B cell (primary cell): ENCODE data around the gene UNC5B. TPM values are rescaled to one million over a fixed set of nuclear protein-coding genes. Genes with fewer than 3 reads are reported as not detected.

ENCODE experiments used
- ATAC-seq: fragments of 200-7000 bp; cut with Tn5 transposase; one replicate; pipeline ENCODE4 v1.10.0; 2021; ENCODE audit warnings: low read depth, mild to moderate bottlenecking, moderate number of reproducible peaks, moderate library complexity
- CTCF ChIA-PET: fragments of 350-600 bp; sonication (Branson Sonifier 250); formaldehyde crosslinking; loops from one replicate; lab custom pipeline; 2021; ENCODE audit warnings: antibody characterized with exemption, inconsistent platforms; lab: Charles Lee
- POLR2A ChIA-PET: fragments of 350-600 bp; sonication (Branson Sonifier 250); formaldehyde crosslinking; loops from one replicate; lab custom pipeline; 2021; ENCODE audit warnings: antibody characterized with exemption; lab: Charles Lee
- DNase-seq: peaks from one replicate; pipeline ENCODE4 v3.0.0; 2013
- H2AFZ ChIP-seq: 2 replicates; pipeline ENCODE4 v1.6.1; 2012; ENCODE audit warnings: mild to moderate bottlenecking, low read depth, low read length; ENCODE audit not compliant: insufficient read depth, poor library complexity, severe bottlenecking
- H3K27ac ChIP-seq, 2 donors: 1 replicate in 1 of 2; 2 replicates in 1 of 2; pipeline ENCODE4 v1.5.1; 2012 to 2013; ENCODE audit warnings: low read length in 2 of 2, mild to moderate bottlenecking in 2 of 2, moderate library complexity in 1 of 2
- H3K27me3 ChIP-seq, 4 experiments: fragments of 200-600 bp in 1 of 4; sonication (generic) in 1 of 4; replicated peaks in 1 of 4; 1 replicate in 2 of 4; 2 replicates in 2 of 4; pipeline versions ENCODE4 v1.6.1 to v1.7.0; 2013 to 2016; ENCODE audit warnings: low read length in 3 of 4, mild to moderate bottlenecking in 2 of 4, mixed read lengths in 1 of 4, moderate library complexity in 1 of 4; ENCODE audit not compliant: insufficient read depth in 4 of 4, control insufficient read depth in 3 of 4; ENCODE audit errors: control extremely low read depth in 1 of 4
- H3K36me3 ChIP-seq, 2 experiments: replicated peaks in 1 of 2; 1 replicate in 1 of 2; 2 replicates in 1 of 2; pipeline versions ENCODE4 v1.6.1 to v1.7.1; 2013; ENCODE audit warnings: low read length in 1 of 2; ENCODE audit not compliant: insufficient read depth in 2 of 2, control insufficient read depth in 1 of 2; ENCODE audit errors: control extremely low read depth in 1 of 2, extremely low read depth in 1 of 2
- H3K4me1 ChIP-seq, 2 donors: fragments of 200-600 bp in 1 of 2; sonication (generic) in 1 of 2; 1 replicate in 1 of 2; 2 replicates in 1 of 2; pipeline versions ENCODE4 v1.5.1 to v1.6.1; 2013 to 2017; ENCODE audit warnings: low read length in 2 of 2; ENCODE audit not compliant: control insufficient read depth in 2 of 2, insufficient read depth in 2 of 2
- H3K4me2 ChIP-seq: replicated peaks from 2 replicates; pipeline ENCODE3; 2012; ENCODE audit warnings: mild to moderate bottlenecking, low read depth, low read length; ENCODE audit not compliant: poor library complexity, severe bottlenecking
- H3K4me3 ChIP-seq, 5 experiments: fragments of 200-600 bp in 1 of 5; sonication (generic) in 1 of 5; 1 replicate in 3 of 5; 2 replicates in 2 of 5; pipeline versions ENCODE4 v1.5.1 to v1.7.0; 2011 to 2016; ENCODE audit warnings: low read length in 4 of 5, mild to moderate bottlenecking in 4 of 5, low read depth in 2 of 5, control low read depth in 1 of 5, moderate library complexity in 1 of 5; ENCODE audit not compliant: insufficient read depth in 1 of 5; ENCODE audit errors: control extremely low read depth in 1 of 5, extremely low read depth in 1 of 5
- H3K79me2 ChIP-seq: fragments of 200-600 bp; sonication (generic); one replicate; pipeline ENCODE4 v1.6.0; 2016; ENCODE audit warnings: low read length; ENCODE audit not compliant: control insufficient read depth, insufficient read depth
- H3K9ac ChIP-seq: fragments of 200-600 bp; sonication (generic); 2 replicates; pipeline ENCODE4 v1.6.1; 2017; ENCODE audit warnings: mild to moderate bottlenecking, low read length, moderate library complexity
- H3K9me3 ChIP-seq, 3 donors: one replicate each; pipeline versions ENCODE4 v1.6.1 to v1.7.1; 2013; ENCODE audit warnings: low read length in 2 of 3; ENCODE audit not compliant: control insufficient read depth in 2 of 3, insufficient read depth in 1 of 3; ENCODE audit errors: control extremely low read depth in 1 of 3
- H4K20me1 ChIP-seq: 2 replicates; pipeline ENCODE4 v1.6.0; 2012; ENCODE audit warnings: mild to moderate bottlenecking, low read length; ENCODE audit not compliant: insufficient read depth, control insufficient read depth, poor library complexity, severe bottlenecking
- H3K27ac Mint-ChIP-seq: one replicate; pipeline ENCODE4 v1.8.0; 2021; ENCODE audit warnings: mixed read lengths
- H3K27me3 Mint-ChIP-seq: one replicate; pipeline ENCODE4 v1.8.0; 2021; ENCODE audit warnings: mixed read lengths
- H3K4me1 Mint-ChIP-seq: one replicate; pipeline ENCODE4 v1.8.0; 2021; ENCODE audit warnings: mixed read lengths
- H3K4me3 Mint-ChIP-seq: one replicate; pipeline ENCODE4 v1.8.0; 2021; ENCODE audit warnings: mixed read lengths
- H3K9me3 Mint-ChIP-seq: one replicate; pipeline ENCODE4 v1.8.0; 2022; ENCODE audit warnings: mixed read lengths; ENCODE audit not compliant: insufficient read depth
- CTCF ChIP-seq: fragments of 200-600 bp; IDR thresholded peaks from one replicate; pipeline ENCODE4 v1.8.0; 2022; ENCODE audit warnings: antibody characterized with exemption, mild to moderate bottlenecking
- EZH2 ChIP-seq: IDR thresholded peaks from 2 replicates; pipeline ENCODE4 v1.6.1; 2012; ENCODE audit warnings: borderline replicate concordance, low read depth, mild to moderate bottlenecking, moderate library complexity, low read length; ENCODE audit not compliant: insufficient read depth, poor library complexity, severe bottlenecking
- WGBS: methylation state at CpG from one replicate; pipeline ENCODE4 v1.1.5; 2013; ENCODE audit warnings: missing lambda C conversion rate; ENCODE audit not compliant: insufficient coverage; 5-methylcytosine and 5-hydroxymethylcytosine counted together
- intact Hi-C: fragments of 100-400 bp; cut with micrococcal nuclease; formaldehyde crosslinking; loops from one replicate; pipeline ENCODE4 v1.10.0; 2022
- polyA plus RNA-seq: library from polyadenylated mRNA; depleted of rRNA; stranded (reverse); fragments of >200 nt; gene quantifications from 2 replicates; pipeline ENCODE4 v1.2.3, GENCODE V29; 2012
- total RNA-seq, 2 donors: library from RNA; stranded (reverse); fragments of 120-200 nt in 1 of 2; gene quantifications; 1 replicate in 1 of 2; 2 replicates in 1 of 2; pipeline versions ENCODE4 v1.2.3 to v1.2.4, GENCODE V29; 2013 to 2022

UNC5B gene
- total and polyA plus RNA-seq, 2 donors (not counting 1 experiment from before 2014, with no cell fraction given): not detected

GRCh38 chr10:71267508-71268240, 55.3 kb downstream of the UNC5B start:
- Histone ChIP-seq H3K9ac (no peak overlapping the region), H4K20me1 (no peaks in the 10 kb centered on the region), H3K4me3 (no peak overlapping the region), H3K27me3 (no peaks in the 10 kb centered on the region), H3K36me3 (no peaks in the 10 kb centered on the region), H2AFZ (no peak overlapping the region), H3K4me2 (no peak overlapping the region), H3K27ac (no peak overlapping the region), H3K9me3 (no peaks in the 10 kb centered on the region), H3K4me1 (no peaks in the 10 kb centered on the region), H3K79me2 (no peaks in the 10 kb centered on the region)
- Mint-ChIP-seq H3K27ac (no peak overlapping the region), H3K4me1 (no peaks in the 10 kb centered on the region), H3K9me3 (no peaks in the 10 kb centered on the region), H3K27me3 (peaks cover 18% of the 10 kb centered on the region), H3K4me3 (no peak overlapping the region)
- WGBS: 98% methylated on average over 5 of the region's 5 CpGs
- ATAC-seq (no peak), DNase-seq (no peak)
- intact Hi-C loops: no loop called here
- TF ChIP-seq CTCF: no peak
- TF ChIP-seq EZH2: no peak
- ChIA-PET CTCF (no interaction called here), POLR2A (no interaction called here)

GRCh38 chr10:71268247-71268691, 55.9 kb downstream of the UNC5B start:
- Histone ChIP-seq H2AFZ (no peak overlapping the region), H4K20me1 (no peaks in the 10 kb centered on the region), H3K9me3 (no peaks in the 10 kb centered on the region), H3K27me3 (no peaks in the 10 kb centered on the region), H3K27ac (no peak overlapping the region), H3K79me2 (no peaks in the 10 kb centered on the region), H3K4me3 (no peak overlapping the region), H3K4me2 (no peak overlapping the region), H3K9ac (no peak overlapping the region), H3K4me1 (no peaks in the 10 kb centered on the region), H3K36me3 (no peaks in the 10 kb centered on the region)
- Mint-ChIP-seq H3K9me3 (no peaks in the 10 kb centered on the region), H3K27ac (no peak overlapping the region), H3K4me3 (no peak overlapping the region), H3K4me1 (no peaks in the 10 kb centered on the region), H3K27me3 (peaks cover 18% of the 10 kb centered on the region)
- 92% methylated on average over 8 of the region's 8 CpGs for WGBS
- CTCF ChIA-PET: no interaction called here
- ATAC-seq: no peak
- intact Hi-C loops: no loop called here
- POLR2A ChIA-PET: no interaction called here
- TF ChIP-seq CTCF (no peak), EZH2 (no peak)
- no peak for DNase-seq
